Panc1 (cell line): ENCODE measurements around the gene CCDC112.

Source experiments
- POLR2AphosphoS5 ChIP-seq: IDR thresholded peaks from 2 replicates; pipeline ENCODE4 v1.6.1; 2012; ENCODE audit warnings: mild to moderate bottlenecking, low read depth, low read length, moderate library complexity
- SIN3A ChIP-seq: IDR thresholded peaks from 2 replicates; pipeline ENCODE4 v1.6.1; 2012; ENCODE audit warnings: low read depth, mild to moderate bottlenecking, low read length, moderate library complexity, borderline replicate concordance; ENCODE audit not compliant: insufficient read depth
- TCF7L2 ChIP-seq: IDR thresholded peaks from 2 replicates; pipeline ENCODE4 v1.6.1; 2011; ENCODE audit warnings: mild to moderate bottlenecking, low read depth, low read length, inconsistent platforms
- TF ChIP-seq, protein P1 (sequence below): fragments of 450-650 bp; IDR thresholded peaks from 2 replicates; pipeline ENCODE4 v1.5.1; 2017; ENCODE audit warnings: mild to moderate bottlenecking
- TF ChIP-seq, protein P2 (sequence below), 2 experiments: IDR thresholded peaks; 2 replicates each; pipeline ENCODE4 v1.6.1; 2011 to 2012; ENCODE audit warnings: low read depth in 2 of 2, control low read depth in 1 of 2, low read length in 1 of 2, mild to moderate bottlenecking in 1 of 2, moderate library complexity in 1 of 2; ENCODE audit not compliant: insufficient read depth in 1 of 2

DNA sequence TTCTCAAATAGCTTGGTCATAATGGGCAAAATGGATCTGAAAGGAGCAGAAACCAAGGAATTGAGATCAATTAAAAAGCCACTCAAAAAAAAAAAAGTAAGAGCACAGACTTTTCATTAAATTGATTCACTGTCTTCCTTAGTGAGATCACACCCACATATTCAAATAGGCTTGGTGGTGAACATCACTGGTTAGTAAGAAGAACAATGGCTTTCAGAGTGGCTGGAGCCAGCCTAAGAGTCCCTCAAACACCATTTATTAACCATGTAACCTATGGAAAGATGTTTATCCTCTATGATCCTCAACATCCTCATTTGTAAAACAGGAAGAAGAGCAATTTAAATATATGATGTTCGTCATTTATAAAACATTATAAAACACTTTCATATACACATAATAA, 12.4 kb downstream of the CCDC112 start:
- TF ChIP-seq, protein P1, sequence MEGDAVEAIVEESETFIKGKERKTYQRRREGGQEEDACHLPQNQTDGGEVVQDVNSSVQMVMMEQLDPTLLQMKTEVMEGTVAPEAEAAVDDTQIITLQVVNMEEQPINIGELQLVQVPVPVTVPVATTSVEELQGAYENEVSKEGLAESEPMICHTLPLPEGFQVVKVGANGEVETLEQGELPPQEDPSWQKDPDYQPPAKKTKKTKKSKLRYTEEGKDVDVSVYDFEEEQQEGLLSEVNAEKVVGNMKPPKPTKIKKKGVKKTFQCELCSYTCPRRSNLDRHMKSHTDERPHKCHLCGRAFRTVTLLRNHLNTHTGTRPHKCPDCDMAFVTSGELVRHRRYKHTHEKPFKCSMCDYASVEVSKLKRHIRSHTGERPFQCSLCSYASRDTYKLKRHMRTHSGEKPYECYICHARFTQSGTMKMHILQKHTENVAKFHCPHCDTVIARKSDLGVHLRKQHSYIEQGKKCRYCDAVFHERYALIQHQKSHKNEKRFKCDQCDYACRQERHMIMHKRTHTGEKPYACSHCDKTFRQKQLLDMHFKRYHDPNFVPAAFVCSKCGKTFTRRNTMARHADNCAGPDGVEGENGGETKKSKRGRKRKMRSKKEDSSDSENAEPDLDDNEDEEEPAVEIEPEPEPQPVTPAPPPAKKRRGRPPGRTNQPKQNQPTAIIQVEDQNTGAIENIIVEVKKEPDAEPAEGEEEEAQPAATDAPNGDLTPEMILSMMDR: no peak
- TF ChIP-seq TCF7L2: no peak
- TF ChIP-seq POLR2AphosphoS5: no peak
- TF ChIP-seq, protein P2, sequence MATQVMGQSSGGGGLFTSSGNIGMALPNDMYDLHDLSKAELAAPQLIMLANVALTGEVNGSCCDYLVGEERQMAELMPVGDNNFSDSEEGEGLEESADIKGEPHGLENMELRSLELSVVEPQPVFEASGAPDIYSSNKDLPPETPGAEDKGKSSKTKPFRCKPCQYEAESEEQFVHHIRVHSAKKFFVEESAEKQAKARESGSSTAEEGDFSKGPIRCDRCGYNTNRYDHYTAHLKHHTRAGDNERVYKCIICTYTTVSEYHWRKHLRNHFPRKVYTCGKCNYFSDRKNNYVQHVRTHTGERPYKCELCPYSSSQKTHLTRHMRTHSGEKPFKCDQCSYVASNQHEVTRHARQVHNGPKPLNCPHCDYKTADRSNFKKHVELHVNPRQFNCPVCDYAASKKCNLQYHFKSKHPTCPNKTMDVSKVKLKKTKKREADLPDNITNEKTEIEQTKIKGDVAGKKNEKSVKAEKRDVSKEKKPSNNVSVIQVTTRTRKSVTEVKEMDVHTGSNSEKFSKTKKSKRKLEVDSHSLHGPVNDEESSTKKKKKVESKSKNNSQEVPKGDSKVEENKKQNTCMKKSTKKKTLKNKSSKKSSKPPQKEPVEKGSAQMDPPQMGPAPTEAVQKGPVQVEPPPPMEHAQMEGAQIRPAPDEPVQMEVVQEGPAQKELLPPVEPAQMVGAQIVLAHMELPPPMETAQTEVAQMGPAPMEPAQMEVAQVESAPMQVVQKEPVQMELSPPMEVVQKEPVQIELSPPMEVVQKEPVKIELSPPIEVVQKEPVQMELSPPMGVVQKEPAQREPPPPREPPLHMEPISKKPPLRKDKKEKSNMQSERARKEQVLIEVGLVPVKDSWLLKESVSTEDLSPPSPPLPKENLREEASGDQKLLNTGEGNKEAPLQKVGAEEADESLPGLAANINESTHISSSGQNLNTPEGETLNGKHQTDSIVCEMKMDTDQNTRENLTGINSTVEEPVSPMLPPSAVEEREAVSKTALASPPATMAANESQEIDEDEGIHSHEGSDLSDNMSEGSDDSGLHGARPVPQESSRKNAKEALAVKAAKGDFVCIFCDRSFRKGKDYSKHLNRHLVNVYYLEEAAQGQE (IDR thresholded peaks at IDR 0.05; ENCODE audit: insufficient read depth in 1 of 2, low read depth in 2 of 2, low read length in 1 of 2): no peak
- TF ChIP-seq SIN3A: no peak
